Measurements from ENCODE around the gene MAGI1. TPM values are rescaled to one million over a fixed set of nuclear protein-coding genes. Genes with fewer than 3 reads are reported as not detected.
A peak's percentile ranks its signal among the peaks of the same experiment; 100 is the strongest.

MAGI1 gene
- polyA plus RNA-seq, 1 donor: 31.2 TPM

- H3K27ac ChIP-seq (ENCODE audit: low read length): peak overlapping the region; percentile 72
- peaks cover 22% of the 10 kb centered on the region for H3K4me1 ChIP-seq (ENCODE audit: control insufficient read depth, insufficient read depth, low read length)
- no CpG with 5 or more reads among the region's 2 CpGs for WGBS (ENCODE audit: insufficient coverage, low lambda C conversion rate)
- no peaks in the 10 kb centered on the region for H3K36me3 ChIP-seq (ENCODE audit: control insufficient read depth, insufficient read depth, low read length)
- H3K9me3 ChIP-seq (ENCODE audit: control insufficient read depth, low read depth, low read length): no peaks in the 10 kb centered on the region
- peak; percentile 67 to 81 for DNase-seq
- no peak overlapping the region for H3K4me3 ChIP-seq (ENCODE audit: low read length)
- H3K27me3 ChIP-seq (ENCODE audit: control insufficient read depth, insufficient read depth, low read length): no peaks in the 10 kb centered on the region
These were observed 24.1 kb downstream of the MAGI1 start for GRCh38 chr3:66014651-66015050.

GRCh38 chr3:66014056-66014455, 24.7 kb downstream of the MAGI1 start:
- Histone ChIP-seq H3K4me3 (ENCODE audit: low read length) (no peak overlapping the region), H3K27me3 (ENCODE audit: control insufficient read depth, insufficient read depth, low read length) (no peaks in the 10 kb centered on the region), H3K4me1 (ENCODE audit: control insufficient read depth, insufficient read depth, low read length) (peaks cover 22% of the 10 kb centered on the region), H3K9me3 (ENCODE audit: control insufficient read depth, low read depth, low read length) (no peaks in the 10 kb centered on the region), H3K27ac (ENCODE audit: low read length) (peak overlapping the region; percentile 72), H3K36me3 (ENCODE audit: control insufficient read depth, insufficient read depth, low read length) (no peaks in the 10 kb centered on the region)
- no CpG with 5 or more reads among the region's 2 CpGs for WGBS (ENCODE audit: insufficient coverage, low lambda C conversion rate)
- no peak for DNase-seq

DNA sequence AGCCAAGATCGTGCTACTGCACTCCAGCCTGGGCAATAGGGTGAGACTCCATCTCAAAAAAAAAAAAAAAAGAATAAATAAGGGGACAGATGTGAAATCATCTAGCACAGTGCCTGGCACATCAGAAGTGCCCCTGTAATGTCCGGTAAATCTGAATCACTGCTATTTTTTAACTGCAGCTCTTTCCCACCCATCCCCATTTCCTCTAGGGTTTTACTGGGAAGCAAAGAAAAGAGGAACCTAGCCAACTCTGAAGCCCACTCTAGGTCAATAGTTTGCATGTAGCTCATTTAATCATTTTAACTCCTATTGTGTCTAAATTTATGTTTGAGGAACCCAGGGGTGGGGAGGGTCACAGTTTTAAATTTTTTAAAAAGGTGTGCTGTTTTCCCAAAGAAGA, 26.0 kb downstream of the MAGI1 start:
- Histone ChIP-seq H3K4me3 (ENCODE audit: low read length) (no peak overlapping the region), H3K36me3 (ENCODE audit: control insufficient read depth, insufficient read depth, low read length) (no peaks in the 10 kb centered on the region), H3K27ac (ENCODE audit: low read length) (no peak overlapping the region), H3K9me3 (ENCODE audit: control insufficient read depth, low read depth, low read length) (no peaks in the 10 kb centered on the region), H3K27me3 (ENCODE audit: control insufficient read depth, insufficient read depth, low read length) (no peaks in the 10 kb centered on the region), H3K4me1 (ENCODE audit: control insufficient read depth, insufficient read depth, low read length) (peaks cover 22% of the 10 kb centered on the region)
- 100% methylated on average over 2 of the region's 2 CpGs for WGBS (ENCODE audit: insufficient coverage, low lambda C conversion rate)
- no peak for DNase-seq

DNA sequence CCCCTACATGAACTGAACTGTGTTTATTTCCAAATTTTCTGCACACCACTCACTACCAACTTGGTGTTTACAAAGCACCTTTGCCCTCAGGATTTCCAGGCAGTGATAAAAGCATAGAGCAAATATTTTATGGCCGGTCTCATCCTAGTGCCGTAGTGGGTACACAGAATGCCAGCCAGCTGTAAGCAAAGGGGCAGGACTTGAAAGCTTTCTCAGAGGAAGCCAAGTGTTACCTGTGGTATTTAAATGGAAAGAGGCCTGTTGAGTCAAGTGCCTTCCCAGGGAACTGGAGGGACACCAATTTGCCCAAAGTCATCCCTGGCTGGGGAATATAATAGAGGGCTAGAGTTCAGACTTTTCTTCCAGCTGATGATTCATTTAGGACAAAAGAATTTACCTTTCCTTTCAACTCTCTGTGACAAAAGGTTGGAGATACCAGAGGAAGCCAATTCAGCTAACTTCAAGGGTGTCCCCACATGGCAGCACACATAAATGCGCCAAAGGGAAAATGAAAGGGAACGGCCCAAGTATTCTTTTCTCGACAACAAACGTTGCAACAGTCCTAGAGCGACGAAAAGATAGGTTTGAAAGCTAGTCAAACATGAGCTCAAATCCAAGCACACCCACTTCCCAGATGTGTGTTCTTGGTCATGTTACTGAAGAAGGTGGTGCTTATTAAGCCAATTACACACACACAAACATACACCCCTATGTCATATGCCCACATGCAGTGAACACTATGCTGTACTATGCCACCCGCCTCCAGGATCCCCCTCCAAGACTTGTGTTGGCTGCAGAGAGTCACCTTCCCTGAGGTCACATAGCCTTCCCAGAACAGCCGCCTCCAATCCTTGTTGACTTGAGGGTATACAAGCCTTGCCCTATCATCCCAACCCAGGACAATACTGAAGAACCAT, 27.7 kb downstream of the MAGI1 start:
- no peaks in the 10 kb centered on the region for H3K36me3 ChIP-seq (ENCODE audit: control insufficient read depth, insufficient read depth, low read length)
- peaks cover 22% of the 10 kb centered on the region for H3K4me1 ChIP-seq (ENCODE audit: control insufficient read depth, insufficient read depth, low read length)
- peak overlapping the region; percentile 35 for H3K27ac ChIP-seq (ENCODE audit: low read length)
- no peaks in the 10 kb centered on the region for H3K27me3 ChIP-seq (ENCODE audit: control insufficient read depth, insufficient read depth, low read length)
- H3K9me3 ChIP-seq (ENCODE audit: control insufficient read depth, low read depth, low read length): no peaks in the 10 kb centered on the region
- no peak overlapping the region for H3K4me3 ChIP-seq (ENCODE audit: low read length)
- DNase-seq: peak in 1 of 2 donors; percentile 39
- no CpG with 5 or more reads among the region's 10 CpGs for WGBS (ENCODE audit: insufficient coverage, low lambda C conversion rate)

DNA sequence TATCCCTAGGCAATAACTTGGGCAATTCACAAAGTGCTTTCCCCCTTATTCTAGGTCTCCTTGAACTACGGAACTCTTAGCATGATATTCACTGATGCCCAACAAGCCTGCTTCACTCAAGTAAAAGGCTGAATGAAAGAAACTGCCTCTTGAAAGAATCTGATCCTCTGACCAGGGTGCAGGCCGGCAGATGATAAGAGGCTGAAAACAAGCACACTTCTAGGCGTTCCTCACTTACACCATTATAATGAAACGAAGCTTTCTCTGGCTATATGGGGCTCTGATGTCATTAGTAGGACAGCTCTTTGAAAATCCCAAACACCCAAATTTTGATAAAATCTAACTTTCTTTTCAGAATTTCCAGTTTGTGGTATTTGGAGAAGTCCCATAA, 28.4 kb downstream of the MAGI1 start:
- no peaks in the 10 kb centered on the region for H3K9me3 ChIP-seq (ENCODE audit: control insufficient read depth, low read depth, low read length)
- peaks cover 22% of the 10 kb centered on the region for H3K4me1 ChIP-seq (ENCODE audit: control insufficient read depth, insufficient read depth, low read length)
- no peaks in the 10 kb centered on the region for H3K36me3 ChIP-seq (ENCODE audit: control insufficient read depth, insufficient read depth, low read length)
- H3K27me3 ChIP-seq (ENCODE audit: control insufficient read depth, insufficient read depth, low read length): no peaks in the 10 kb centered on the region
- peak overlapping the region; percentile 35 for H3K27ac ChIP-seq (ENCODE audit: low read length)
- no peak overlapping the region for H3K4me3 ChIP-seq (ENCODE audit: low read length)
- no CpG with 5 or more reads among the region's 4 CpGs for WGBS (ENCODE audit: insufficient coverage, low lambda C conversion rate)
- DNase-seq: peak in 1 of 2 donors; percentile 29

GRCh38 chr3:66004244-66004643, 34.5 kb downstream of the MAGI1 start:
- H3K36me3 ChIP-seq (ENCODE audit: control insufficient read depth, insufficient read depth, low read length): no peaks in the 10 kb centered on the region
- no CpG with 5 or more reads among the region's 7 CpGs for WGBS (ENCODE audit: insufficient coverage, low lambda C conversion rate)

DNA sequence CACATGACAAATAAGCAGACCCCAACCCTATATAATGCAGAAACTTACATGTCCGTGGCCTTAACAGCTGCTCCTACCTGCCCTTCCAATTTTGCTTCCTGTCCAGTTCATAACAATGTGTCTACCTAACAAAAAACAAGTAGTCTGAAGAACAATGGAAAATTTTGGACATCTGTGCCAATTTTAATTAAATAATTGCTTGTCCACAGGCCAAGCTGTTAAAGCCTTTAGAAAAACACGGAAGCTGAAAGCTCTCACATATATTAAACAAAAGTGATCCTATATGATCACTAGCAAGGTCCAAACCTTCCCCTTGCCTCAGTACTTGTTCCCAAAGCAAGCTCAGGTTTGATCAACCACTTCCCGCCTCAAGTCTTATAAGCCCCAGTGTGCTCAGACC, 37.1 kb downstream of the MAGI1 start:
- no peak overlapping the region for H3K27ac ChIP-seq (ENCODE audit: low read length)

More at GRCh38 chr3:66004244-66004643, 34.5 kb downstream of the MAGI1 start:
- no peak for DNase-seq
- Histone ChIP-seq H3K27ac (ENCODE audit: low read length) (no peak overlapping the region), H3K4me1 (ENCODE audit: control insufficient read depth, insufficient read depth, low read length) (no peaks in the 10 kb centered on the region), H3K9me3 (ENCODE audit: control insufficient read depth, low read depth, low read length) (no peaks in the 10 kb centered on the region), H3K4me3 (ENCODE audit: low read length) (no peak overlapping the region), H3K27me3 (ENCODE audit: control insufficient read depth, insufficient read depth, low read length) (no peaks in the 10 kb centered on the region)

GRCh38 chr3:66000506-66000905, 38.2 kb downstream of the MAGI1 start:
- Histone ChIP-seq H3K9me3 (ENCODE audit: control insufficient read depth, low read depth, low read length) (no peaks in the 10 kb centered on the region), H3K4me1 (ENCODE audit: control insufficient read depth, insufficient read depth, low read length) (no peaks in the 10 kb centered on the region), H3K4me3 (ENCODE audit: low read length) (no peak overlapping the region), H3K27me3 (ENCODE audit: control insufficient read depth, insufficient read depth, low read length) (no peaks in the 10 kb centered on the region), H3K36me3 (ENCODE audit: control insufficient read depth, insufficient read depth, low read length) (no peaks in the 10 kb centered on the region), H3K27ac (ENCODE audit: low read length) (no peak overlapping the region)
- DNase-seq: no peak

More for the DNA sequence above, 37.1 kb downstream of the MAGI1 start:
- H3K4me1 ChIP-seq (ENCODE audit: control insufficient read depth, insufficient read depth, low read length): no peaks in the 10 kb centered on the region
- H3K9me3 ChIP-seq (ENCODE audit: control insufficient read depth, low read depth, low read length): no peaks in the 10 kb centered on the region
- 83% methylated on average over 1 of the region's 3 CpGs for WGBS (ENCODE audit: insufficient coverage, low lambda C conversion rate)
- no peaks in the 10 kb centered on the region for H3K27me3 ChIP-seq (ENCODE audit: control insufficient read depth, insufficient read depth, low read length)
- H3K4me3 ChIP-seq (ENCODE audit: low read length): no peak overlapping the region
- H3K36me3 ChIP-seq (ENCODE audit: control insufficient read depth, insufficient read depth, low read length): no peaks in the 10 kb centered on the region
- DNase-seq: no peak

DNA sequence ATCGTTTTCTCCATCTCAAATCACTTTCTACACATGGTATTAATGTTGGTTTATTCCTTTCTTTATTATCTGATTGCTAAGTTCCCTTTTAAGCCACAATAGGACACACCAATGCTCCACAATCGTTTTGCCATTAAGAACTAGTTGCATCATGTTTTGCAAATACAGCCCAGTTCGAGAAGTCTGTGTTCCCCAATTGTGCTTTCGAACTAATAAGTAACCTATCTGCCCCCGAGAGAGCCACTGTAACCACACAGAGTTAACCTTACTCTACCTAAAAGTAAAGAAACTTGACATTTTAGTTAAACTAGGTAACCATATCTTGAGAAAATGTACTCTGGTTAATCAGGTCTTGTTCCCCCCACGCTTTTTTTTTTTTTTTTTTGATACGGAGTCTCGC, 39.1 kb downstream of the MAGI1 start:
- DNase-seq: peak in 1 of 2 donors; percentile 20
- Histone ChIP-seq H3K4me3 (ENCODE audit: low read length) (no peak overlapping the region), H3K4me1 (ENCODE audit: control insufficient read depth, insufficient read depth, low read length) (peaks cover 3% of the 10 kb centered on the region), H3K9me3 (ENCODE audit: control insufficient read depth, low read depth, low read length) (no peaks in the 10 kb centered on the region), H3K36me3 (ENCODE audit: control insufficient read depth, insufficient read depth, low read length) (no peaks in the 10 kb centered on the region), H3K27ac (ENCODE audit: low read length) (no peak overlapping the region), H3K27me3 (ENCODE audit: control insufficient read depth, insufficient read depth, low read length) (no peaks in the 10 kb centered on the region)
- 40% methylated on average over 1 of the region's 8 CpGs for WGBS (ENCODE audit: insufficient coverage, low lambda C conversion rate)

DNA sequence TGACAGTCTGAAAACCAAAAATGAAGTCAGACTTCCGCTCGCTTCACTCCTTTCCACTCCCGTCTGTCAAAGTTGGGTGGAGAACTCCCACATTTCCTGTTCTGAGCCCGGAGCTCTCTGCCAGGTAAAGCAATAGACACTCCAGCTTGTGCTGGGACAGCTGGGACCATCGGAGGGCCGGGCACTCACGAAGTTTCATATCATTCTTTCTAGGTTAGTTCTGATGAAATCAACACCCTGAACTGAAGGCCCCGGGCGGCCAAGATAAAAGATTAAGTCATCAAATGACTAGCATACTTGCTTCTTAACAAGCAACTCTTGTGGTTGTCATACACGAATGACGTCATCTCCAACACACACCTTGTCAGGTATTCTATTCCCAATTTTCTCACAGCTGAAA, 42.1 kb downstream of the MAGI1 start:
- no peak overlapping the region for H3K4me3 ChIP-seq (ENCODE audit: low read length)
- 71% methylated on average over 2 of the region's 11 CpGs for WGBS (ENCODE audit: insufficient coverage, low lambda C conversion rate)
- H3K27ac ChIP-seq (ENCODE audit: low read length): no peak overlapping the region
- H3K4me1 ChIP-seq (ENCODE audit: control insufficient read depth, insufficient read depth, low read length): peaks cover 4% of the 10 kb centered on the region
- H3K27me3 ChIP-seq (ENCODE audit: control insufficient read depth, insufficient read depth, low read length): no peaks in the 10 kb centered on the region
- peak in 1 of 2 donors; percentile 21 for DNase-seq
- H3K9me3 ChIP-seq (ENCODE audit: control insufficient read depth, low read depth, low read length): no peaks in the 10 kb centered on the region
- H3K36me3 ChIP-seq (ENCODE audit: control insufficient read depth, insufficient read depth, low read length): no peaks in the 10 kb centered on the region

GRCh38 chr3:65995515-65995914, 43.2 kb downstream of the MAGI1 start:
- DNase-seq: no peak
- H3K27me3 ChIP-seq (ENCODE audit: control insufficient read depth, insufficient read depth, low read length): no peaks in the 10 kb centered on the region
- H3K4me1 ChIP-seq (ENCODE audit: control insufficient read depth, insufficient read depth, low read length): peaks cover 4% of the 10 kb centered on the region
- no CpG with 5 or more reads among the region's 6 CpGs for WGBS (ENCODE audit: insufficient coverage, low lambda C conversion rate)
- H3K4me3 ChIP-seq (ENCODE audit: low read length): no peak overlapping the region
- no peak overlapping the region for H3K27ac ChIP-seq (ENCODE audit: low read length)
- H3K36me3 ChIP-seq (ENCODE audit: control insufficient read depth, insufficient read depth, low read length): no peaks in the 10 kb centered on the region
- H3K9me3 ChIP-seq (ENCODE audit: control insufficient read depth, low read depth, low read length): no peaks in the 10 kb centered on the region

All from large intestine (tissue), 3 donors.